C1 segment of cervical spinal cord (tissue), 14 donors: ENCODE measurements around the gene GPC6.

ENCODE experiments used
- DNase-seq, 14 donors: peaks; one replicate each; lab custom pipeline; 2025; lab: John Stamatoyannopoulos, UW

GPC6 gene

GRCh38 chr13:93230261-93230855, 3.8 kb downstream of the GPC6 start:
- DNase-seq = no peak

- no peak for DNase-seq
Observed at GRCh38 chr13:93231867-93232266, 5.3 kb downstream of the GPC6 start.

- no peak for DNase-seq
Observed at GRCh38 chr13:93233997-93234416, 7.4 kb downstream of the GPC6 start.

- DNase-seq = no peak
Observed at GRCh38 chr13:93234459-93234858, 7.9 kb downstream of the GPC6 start.

- DNase-seq = no peak
Observed at GRCh38 chr13:93235258-93236015, 8.8 kb downstream of the GPC6 start.

GRCh38 chr13:93238711-93239110, 12.1 kb downstream of the GPC6 start:
- DNase-seq = no peak

- no peak for DNase-seq
Observed at GRCh38 chr13:93243375-93244063, 16.9 kb downstream of the GPC6 start.

GRCh38 chr13:93244141-93244917, 17.7 kb downstream of the GPC6 start:
- DNase-seq = peak in 3 of 14 donors; percentile 5 to 24 (median 18)

GRCh38 chr13:93244918-93245280, 18.3 kb downstream of the GPC6 start:
- DNase-seq = no peak

GRCh38 chr13:93246069-93246468, 19.5 kb downstream of the GPC6 start:
- no peak for DNase-seq

GRCh38 chr13:93248627-93249047, 22.0 kb downstream of the GPC6 start:
- DNase-seq = peak in 3 of 14 donors; percentile 6 to 41 (median 9)

GRCh38 chr13:93249364-93250306, 23.0 kb downstream of the GPC6 start:
- DNase-seq = no peak

- peak in 1 of 14 donors; percentile 3 for DNase-seq
Observed at GRCh38 chr13:93254775-93255174, 28.2 kb downstream of the GPC6 start.

GRCh38 chr13:93256998-93257397, 30.4 kb downstream of the GPC6 start:
- no peak for DNase-seq

- DNase-seq = no peak
Observed at GRCh38 chr13:93259527-93260080, 33.0 kb downstream of the GPC6 start.

- no peak for DNase-seq
Observed at GRCh38 chr13:93260591-93260990, 34.0 kb downstream of the GPC6 start.

GRCh38 chr13:93262729-93263345, 36.2 kb downstream of the GPC6 start:
- no peak for DNase-seq

GRCh38 chr13:93264876-93265275, 38.3 kb downstream of the GPC6 start:
- no peak for DNase-seq

- no peak for DNase-seq
Observed at GRCh38 chr13:93265800-93266199, 39.2 kb downstream of the GPC6 start.

- DNase-seq = no peak
Observed at GRCh38 chr13:93266681-93267080, 40.1 kb downstream of the GPC6 start.
